GM12891 (cell line): ENCODE data around the gene SWI5.

Source experiments
- PAX5 ChIP-seq: IDR thresholded peaks from 2 replicates; pipeline ENCODE4 v1.6.1; 2011; ENCODE audit warnings: low read length, moderate library complexity, mild to moderate bottlenecking; ENCODE audit not compliant: insufficient read depth, severe bottlenecking
- POLR2A ChIP-seq: IDR thresholded peaks from 2 replicates; pipeline ENCODE4 v1.6.1; 2011; ENCODE audit warnings: low read depth, low read length, control low read depth
- POLR2AphosphoS5 ChIP-seq: IDR thresholded peaks from 2 replicates; pipeline ENCODE4 v1.6.1; 2011; ENCODE audit warnings: low read depth, low read length, control low read depth
- SPI1 ChIP-seq: IDR thresholded peaks from 2 replicates; pipeline ENCODE4 v1.6.1; 2011; ENCODE audit warnings: low read depth, low read length, control low read depth
- TAF1 ChIP-seq: IDR thresholded peaks from 2 replicates; pipeline ENCODE4 v1.6.1; 2011; ENCODE audit warnings: low read depth, low read length, control low read depth

DNA sequence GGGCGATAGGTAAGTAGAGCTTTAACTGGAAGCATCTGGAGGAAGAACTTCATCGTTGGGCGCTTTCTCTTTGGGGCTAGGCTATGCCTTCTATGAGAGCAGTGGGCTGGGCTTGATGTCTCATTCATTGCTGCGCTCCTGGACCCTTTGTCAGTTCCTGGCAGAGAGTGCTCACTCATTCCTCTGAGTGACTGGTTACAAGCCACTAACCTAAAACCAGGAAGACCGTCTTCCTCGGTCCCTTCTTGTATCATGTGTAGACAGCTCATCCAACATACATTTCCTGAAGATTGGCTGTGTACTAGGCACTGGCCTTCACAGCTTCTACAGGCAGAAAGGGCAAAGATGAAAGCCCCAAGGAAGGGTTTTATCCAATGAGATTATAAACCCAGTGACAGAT is 6.4 kb downstream of the SWI5 start:
- TF ChIP-seq POLR2AphosphoS5: no peak
- TF ChIP-seq TAF1: no peak
- no peak for TF ChIP-seq POLR2A
- no peak for TF ChIP-seq SPI1
- TF ChIP-seq PAX5: no peak
